Hematopoietic multipotent progenitor cell treated with erythropoietin and hydrocortisone succinate and interleukin-3 and kit ligand, for 17 days (in vitro differentiated cells): ENCODE data around the gene CMSS1.

Experiments used
- DNase-seq: peaks from one replicate; pipeline ENCODE4 v3.0.0-alpha.2; 2015; ENCODE audit warnings: low spot score

CMSS1 gene

DNA sequence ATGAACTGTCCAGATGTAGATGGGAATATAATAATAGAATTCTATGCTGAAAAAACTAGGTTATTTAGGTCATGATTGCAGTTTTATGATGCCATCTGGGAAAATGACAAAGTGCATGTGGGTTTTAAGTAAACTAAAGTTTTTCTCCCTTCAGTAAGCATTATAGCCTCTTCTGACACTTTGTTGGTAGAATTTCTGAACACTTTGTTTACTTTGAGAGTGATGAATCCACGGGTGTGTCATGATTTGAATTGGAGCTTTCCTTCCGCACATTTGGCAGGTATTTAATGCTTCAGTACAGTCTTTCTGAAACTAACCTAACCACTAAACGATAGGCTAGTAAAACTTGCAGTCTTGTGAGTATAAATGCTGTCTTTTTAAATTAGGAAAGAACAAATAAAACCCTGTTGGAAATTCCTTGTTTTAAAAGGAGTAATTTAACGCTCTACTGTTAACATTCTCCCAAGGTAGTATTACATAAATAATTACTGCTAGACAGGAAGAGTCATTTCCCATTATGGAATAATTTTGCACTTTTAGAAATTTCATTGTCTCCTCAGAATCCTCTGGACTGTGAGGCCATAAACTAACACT lies 289.7 kb downstream of the CMSS1 start:
- DNase-seq = no peak

- DNase-seq = no peak
Observed at GRCh38 chr3:100108464-100109079, 290.9 kb downstream of the CMSS1 start.

DNA sequence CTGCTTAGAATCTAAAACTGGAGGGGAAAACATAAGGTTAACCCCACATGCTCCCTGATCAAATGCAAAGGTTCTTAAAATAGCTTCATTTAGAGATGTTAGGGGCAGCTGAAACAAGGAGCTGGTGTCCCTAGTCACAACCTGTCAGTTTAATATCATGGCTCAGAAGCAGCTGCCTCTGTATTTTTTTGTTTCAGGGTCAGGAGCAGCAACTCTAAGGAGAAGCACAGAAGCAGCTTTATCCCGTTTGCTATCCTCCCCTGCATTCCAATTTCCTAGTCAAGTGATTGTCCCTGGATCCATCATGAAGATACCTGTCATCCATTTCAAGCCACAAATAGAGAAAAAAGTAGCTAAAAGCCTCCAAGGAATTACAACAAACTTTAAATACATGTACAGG lies 292.5 kb downstream of the CMSS1 start:
- DNase-seq = no peak

DNA sequence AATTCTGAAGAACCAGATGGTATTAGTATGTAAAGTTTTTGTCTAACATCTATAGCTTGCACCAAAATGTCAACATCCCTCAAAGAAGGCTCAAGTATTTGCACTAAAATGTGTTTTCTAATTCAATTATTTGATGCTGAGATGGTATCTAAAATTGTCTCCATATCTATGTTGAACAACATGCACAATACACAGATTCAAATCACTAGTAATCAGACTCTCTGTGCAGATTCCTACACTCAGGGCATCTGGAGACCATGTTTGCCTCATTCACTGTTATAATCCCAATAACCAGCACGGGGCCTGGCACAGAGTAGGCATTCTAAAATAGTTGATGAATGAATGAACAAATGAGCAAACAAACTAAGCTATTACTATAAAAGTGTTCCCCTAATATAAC lies 294.1 kb downstream of the CMSS1 start:
- DNase-seq = no peak

- DNase-seq = no peak
Observed at GRCh38 chr3:100113723-100114412, 296.2 kb downstream of the CMSS1 start.

DNA sequence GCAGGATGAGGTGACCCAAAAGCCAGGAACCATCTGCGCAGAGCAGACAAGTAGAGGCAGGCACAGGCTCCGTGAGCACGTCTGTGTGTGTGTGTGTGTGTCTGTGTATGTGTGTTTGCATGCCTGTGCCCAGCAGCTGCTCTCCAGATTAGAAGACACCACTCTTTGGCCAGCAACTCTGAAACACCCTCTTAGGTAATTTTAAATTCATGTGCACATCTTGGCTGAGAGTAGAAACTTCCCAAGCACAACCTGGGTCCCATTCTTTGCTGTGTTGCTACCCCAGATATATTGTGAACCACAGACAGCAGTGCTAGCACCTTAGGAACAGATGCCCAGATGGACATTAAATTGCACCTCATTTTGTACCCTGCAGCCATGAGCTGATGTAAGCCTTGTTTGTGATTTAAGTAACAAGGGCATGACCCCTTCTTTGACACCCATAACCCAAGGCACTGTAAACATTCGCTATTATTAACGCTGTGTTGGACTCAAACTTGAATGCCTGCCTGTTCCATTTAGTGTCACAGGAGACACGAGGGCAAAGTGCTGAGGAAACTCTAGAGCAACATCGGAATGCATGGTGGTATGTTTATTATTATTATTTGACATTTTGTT lies 296.9 kb downstream of the CMSS1 start, which contains the start of gene FILIP1L:
Gene FILIP1L, minus strand, starts transcription at position 89 of the 618 bp plus-strand sequence.
- no peak for DNase-seq

DNA sequence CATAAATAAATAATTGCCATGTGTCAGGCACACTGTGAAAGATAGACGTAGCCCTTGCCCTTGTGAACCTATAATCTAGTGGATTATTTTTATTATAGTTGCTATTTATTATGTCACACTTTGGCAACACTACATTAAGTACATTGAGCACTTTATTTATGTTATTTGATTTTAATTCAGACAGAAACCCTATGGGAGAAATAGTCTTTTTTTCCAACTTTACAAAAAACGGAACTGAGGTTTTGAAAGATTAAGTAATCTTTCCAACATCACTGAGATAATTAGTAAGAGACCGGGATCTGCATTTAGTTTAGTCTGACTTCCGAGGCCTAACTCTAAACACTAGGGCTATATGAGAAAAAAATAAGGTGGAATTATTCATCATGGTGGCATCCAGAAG lies 299.4 kb downstream of the CMSS1 start:
- DNase-seq = no peak

GRCh38 chr3:100120012-100120411 lies 302.4 kb downstream of the CMSS1 start:
- no peak for DNase-seq

DNA sequence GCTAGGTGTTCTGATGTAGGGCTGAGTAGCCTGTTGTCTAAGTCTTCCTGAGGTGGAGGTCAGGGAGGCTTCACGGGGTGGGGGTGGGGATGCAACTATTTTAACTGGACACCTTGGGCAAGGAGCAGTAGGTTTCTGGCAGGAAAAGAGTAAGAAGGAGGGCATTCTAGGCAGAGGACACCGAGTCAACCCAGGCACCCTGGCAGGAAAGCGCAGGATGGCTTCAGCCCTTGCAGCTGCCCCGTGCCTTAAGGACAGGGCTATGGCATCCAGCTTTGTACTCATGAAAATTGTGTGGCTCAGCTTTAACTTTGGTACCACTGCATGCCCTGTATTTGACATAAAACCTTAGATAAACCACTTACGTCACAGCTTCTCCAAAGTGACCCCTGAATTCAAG lies 303.0 kb downstream of the CMSS1 start:
- no peak for DNase-seq

DNA sequence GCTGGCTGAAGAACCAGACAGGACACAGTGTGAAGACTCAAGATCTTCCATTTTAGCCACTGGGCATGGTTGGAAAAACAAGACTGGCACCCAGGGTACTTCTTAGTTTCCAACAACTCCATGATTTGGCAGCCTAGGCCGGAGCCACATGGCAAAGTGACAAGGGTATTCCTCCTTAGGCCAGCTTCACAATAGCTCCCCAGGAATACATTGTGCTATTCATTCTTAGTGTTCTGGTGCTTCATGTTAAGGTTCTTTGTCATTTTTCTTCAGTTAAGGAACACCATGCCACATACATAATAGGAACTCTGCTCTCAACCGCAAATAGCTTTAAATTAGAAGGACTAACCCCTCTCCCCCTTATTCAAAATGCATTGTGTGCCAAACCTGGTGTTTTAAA lies 304.7 kb downstream of the CMSS1 start:
- DNase-seq = no peak

DNA sequence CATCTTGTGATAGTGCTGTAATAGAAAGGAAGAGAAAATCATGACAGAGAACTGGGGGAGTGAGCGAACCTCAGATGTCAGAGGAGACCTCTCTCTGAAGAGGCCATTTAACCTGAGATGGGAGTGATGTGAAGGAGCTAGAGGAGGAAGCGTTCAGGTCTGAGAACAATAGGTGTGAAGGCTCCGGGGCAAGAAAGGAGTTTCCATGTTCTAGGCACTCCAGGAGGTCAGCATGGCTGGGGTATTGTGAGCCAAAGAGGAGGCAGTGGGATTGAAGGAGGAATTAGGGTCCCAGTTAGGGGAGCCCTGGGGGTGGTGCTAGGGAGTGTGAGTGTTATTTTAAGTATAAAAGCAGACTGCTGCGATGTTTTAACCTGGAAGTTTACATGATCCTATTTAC lies 305.4 kb downstream of the CMSS1 start:
- no peak for DNase-seq

- no peak for DNase-seq
Observed at GRCh38 chr3:100124201-100124761, 306.6 kb downstream of the CMSS1 start.

GRCh38 chr3:100125161-100125938 lies 307.7 kb downstream of the CMSS1 start:
- DNase-seq = no peak

- no peak for DNase-seq
Observed at GRCh38 chr3:100127792-100128191, 310.1 kb downstream of the CMSS1 start.

DNA sequence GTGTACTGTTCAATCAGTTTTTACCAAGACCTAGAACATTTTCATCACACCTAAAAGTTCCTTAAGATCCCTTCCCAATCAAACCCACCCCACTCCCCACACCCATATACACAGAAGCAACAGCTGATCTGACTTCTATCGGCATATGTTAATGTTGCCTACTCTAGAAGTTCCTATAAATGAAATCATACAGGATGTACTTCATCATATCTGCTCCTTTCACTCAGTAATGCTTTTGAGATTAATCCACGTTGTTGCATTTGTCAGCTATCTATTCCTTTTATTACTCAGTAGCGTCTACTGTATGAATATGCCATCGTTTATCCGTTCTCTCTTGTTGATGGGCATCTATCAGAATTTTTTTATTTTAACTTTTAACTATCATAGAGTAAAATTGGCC lies 310.9 kb downstream of the CMSS1 start:
- DNase-seq = no peak

GRCh38 chr3:100129941-100130340 lies 312.3 kb downstream of the CMSS1 start:
- DNase-seq = no peak

DNA sequence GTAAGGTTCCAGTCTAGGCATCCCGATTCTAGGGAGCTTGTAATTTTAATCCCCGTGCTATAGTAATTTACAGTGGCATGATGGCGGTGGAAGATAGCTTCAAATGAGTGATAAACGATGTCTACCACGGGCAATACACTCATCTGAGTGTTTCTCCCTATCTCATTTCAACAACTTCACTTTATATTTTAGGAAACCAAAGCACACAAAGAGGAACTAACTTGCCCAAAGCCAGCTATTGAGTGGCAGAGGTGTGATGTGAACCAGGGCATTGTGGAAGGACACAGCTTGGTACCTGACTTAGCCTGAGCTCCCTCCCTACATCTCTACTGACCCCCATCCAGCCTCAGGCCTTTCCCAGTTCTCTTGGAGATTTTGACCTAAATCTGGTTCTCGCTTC lies 313.6 kb downstream of the CMSS1 start:
- DNase-seq = no peak

DNA sequence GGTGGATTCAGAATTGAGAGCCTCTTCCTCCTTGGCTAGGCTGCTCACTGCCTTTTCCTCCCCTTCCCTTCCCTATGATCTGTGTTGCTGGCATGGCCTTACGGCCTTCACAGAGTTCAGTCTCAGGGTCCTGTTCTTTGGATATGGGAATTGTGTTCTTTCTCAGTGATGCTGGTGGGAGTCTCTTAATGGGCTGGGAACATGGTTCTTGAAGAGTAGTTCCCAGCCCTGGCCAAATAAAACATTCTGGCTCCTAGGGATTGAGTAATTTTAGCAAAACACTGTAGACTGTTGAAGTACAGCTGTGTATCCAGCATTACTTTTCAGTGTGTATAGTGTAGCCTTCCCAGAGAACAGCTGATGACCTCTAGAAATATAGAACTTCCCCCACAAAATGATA lies 319.3 kb downstream of the CMSS1 start:
- DNase-seq = no peak

DNA sequence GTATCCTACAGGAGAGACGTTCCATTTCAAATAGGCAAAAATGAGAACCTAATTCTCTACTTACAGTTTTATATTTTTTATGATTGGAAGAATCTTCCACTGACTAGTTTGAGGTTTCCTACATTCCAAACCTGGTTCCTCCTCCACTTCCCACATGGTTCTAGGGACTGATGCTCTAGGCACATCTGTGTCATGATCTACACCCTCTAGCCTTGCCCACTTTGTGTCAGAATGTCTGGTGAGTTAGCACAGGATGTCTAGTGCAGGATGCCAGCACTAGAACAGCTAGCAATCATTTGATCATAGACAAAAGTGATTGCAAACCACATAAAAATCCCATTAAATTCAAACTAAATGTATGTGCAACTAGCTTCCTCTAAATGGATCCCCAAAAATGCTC lies 323.3 kb downstream of the CMSS1 start:
- DNase-seq = no peak

GRCh38 chr3:100141586-100141985 lies 323.9 kb downstream of the CMSS1 start:
- no peak for DNase-seq

DNA sequence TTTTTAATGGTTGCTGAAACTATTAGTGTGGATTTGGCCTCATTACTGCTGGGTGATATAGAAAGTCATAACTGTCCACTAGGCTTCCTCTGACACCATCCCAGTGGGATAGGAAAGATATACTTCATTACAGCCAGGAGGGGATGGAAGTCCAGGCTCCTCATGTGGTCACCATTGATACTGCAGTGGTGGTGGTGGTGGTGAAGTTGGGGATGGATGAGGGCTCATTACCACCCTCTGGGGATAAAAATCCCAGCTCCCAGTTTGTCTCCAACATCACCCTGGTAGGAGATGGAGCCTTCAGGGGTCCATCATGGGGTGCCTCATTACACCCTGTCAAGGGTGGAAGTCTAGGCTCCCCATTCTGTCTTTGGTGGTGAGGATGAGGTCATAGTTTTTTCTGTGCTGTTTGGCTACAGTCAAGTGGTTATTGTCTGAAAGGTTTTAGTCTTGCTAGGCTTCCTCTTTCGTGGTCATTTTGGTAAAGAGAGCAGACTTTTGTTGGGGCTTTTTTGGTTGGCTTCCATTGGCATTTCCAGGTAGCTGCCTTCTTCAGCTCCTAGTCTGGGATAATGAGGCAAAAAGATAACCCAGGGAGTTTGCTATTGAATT lies 326.7 kb downstream of the CMSS1 start:
- no peak for DNase-seq

- no peak for DNase-seq
Observed at GRCh38 chr3:100149130-100149529, 331.5 kb downstream of the CMSS1 start.
